NCI-H2196 treated with DMSO at 0.1 percent for 48 hours (cell line): Measurements from ENCODE around the gene ENC1.

Experiments
- DNase-seq: peaks from one replicate; lab custom pipeline; 2025; ENCODE audit not compliant: unreplicated experiment; lab: John Stamatoyannopoulos, UW

The ENC1 gene

GRCh38 chr5:74612045-74612444 lies 28.5 kb downstream of the ENC1 start:
- DNase-seq, result no peak

- DNase-seq, result no peak
Observed at GRCh38 chr5:74608736-74609601, 31.6 kb downstream of the ENC1 start.

GRCh38 chr5:74605759-74606158 lies 34.8 kb downstream of the ENC1 start:
- no peak for DNase-seq

GRCh38 chr5:74603376-74603775 lies 37.2 kb downstream of the ENC1 start:
- DNase-seq, result no peak

- no peak for DNase-seq
Observed at GRCh38 chr5:74599148-74599547, 41.4 kb downstream of the ENC1 start.

- DNase-seq, result no peak
Observed at GRCh38 chr5:74598731-74599130, 41.8 kb downstream of the ENC1 start.

GRCh38 chr5:74596927-74597326 lies 43.6 kb downstream of the ENC1 start:
- no peak for DNase-seq

GRCh38 chr5:74595143-74595925 lies 45.2 kb downstream of the ENC1 start:
- DNase-seq, result no peak

- no peak for DNase-seq
Observed at GRCh38 chr5:74594137-74595040, 46.1 kb downstream of the ENC1 start.

- no peak for DNase-seq
Observed at GRCh38 chr5:74589204-74590056, 51.1 kb downstream of the ENC1 start.

- DNase-seq, result no peak
Observed at GRCh38 chr5:74588415-74588814, 52.1 kb downstream of the ENC1 start.

- no peak for DNase-seq
Observed at GRCh38 chr5:74587890-74588289, 52.6 kb downstream of the ENC1 start.

- no peak for DNase-seq
Observed at GRCh38 chr5:74587300-74587699, 53.2 kb downstream of the ENC1 start.

- DNase-seq, result no peak
Observed at GRCh38 chr5:74586856-74587255, 53.7 kb downstream of the ENC1 start.

- no peak for DNase-seq
Observed at GRCh38 chr5:74582853-74583252, 57.7 kb downstream of the ENC1 start.

- no peak for DNase-seq
Observed at GRCh38 chr5:74581988-74582365, 58.6 kb downstream of the ENC1 start.

- no peak for DNase-seq
Observed at GRCh38 chr5:74580729-74581109, 59.8 kb downstream of the ENC1 start.

- no peak for DNase-seq
Observed at GRCh38 chr5:74579215-74579614, 61.3 kb downstream of the ENC1 start.

- no peak for DNase-seq
Observed at GRCh38 chr5:74578356-74579044, 62.0 kb downstream of the ENC1 start.
